ENCODE data around the gene CNTNAP5. TPM values are rescaled to one million over a fixed set of nuclear protein-coding genes. Genes with fewer than 3 reads are reported as not detected.

CNTNAP5 gene
- total and polyA plus RNA-seq, 2 of the 4 experiments (the other 2 are of a cell fraction) = not detected

GRCh38 chr2:124920448-124920847 lies 895.4 kb downstream of the CNTNAP5 start:
- Histone ChIP-seq H3K9ac (ENCODE audit: low read depth, low read length) (no peak overlapping the region), H2AK9ac (replicated peaks; ENCODE audit: low read depth, low read length, poor library complexity) (no peak overlapping the region), H3K23ac (ENCODE audit: low read depth, low read length) (no peak overlapping the region), H4K5ac (ENCODE audit: low read depth, low read length) (no peak overlapping the region), H2BK20ac (ENCODE audit: low read depth, low read length) (no peak overlapping the region), H3K4me2 (ENCODE audit: low read depth, low read length) (no peak overlapping the region), H4K8ac (ENCODE audit: low read depth in 2 of 2, low read length in 2 of 2) (no peak overlapping the region), H3K79me1 (ENCODE audit: low read depth in 1 of 2, low read length in 2 of 2) (no peaks in the 10 kb centered on the region), H2BK15ac (ENCODE audit: low read depth, low read length) (no peak overlapping the region), H4K91ac (ENCODE audit: insufficient read depth, low read depth, low read length) (no peak overlapping the region), H3K56ac (ENCODE audit: extremely low read depth, insufficient read depth, low read length) (no peak overlapping the region), H3K36me3 (ENCODE audit: control insufficient read depth, insufficient read depth, low read length) (no peaks in the 10 kb centered on the region), H3K9me3 (ENCODE audit: control insufficient read depth, insufficient read depth, low read length) (no peaks in the 10 kb centered on the region; the same call in 1 of the 2 replicates), H3K18ac (ENCODE audit: low read depth, low read length) (no peak overlapping the region), H2AFZ (replicated peaks; ENCODE audit: low read length, poor library complexity) (no peak overlapping the region), H3K4ac (ENCODE audit: low read depth, low read length) (no peak overlapping the region), H3K9me1 (ENCODE audit: insufficient read depth, low read length) (no peaks in the 10 kb centered on the region), H3K4me3 (ENCODE audit: insufficient read depth, low read depth, low read length) (no peak overlapping the region), H4K20me1 (ENCODE audit: insufficient read depth, low read length) (no peaks in the 10 kb centered on the region), H2BK5ac (ENCODE audit: low read depth, low read length, poor library complexity, severe bottlenecking) (no peak overlapping the region), H3K14ac (replicated peaks; ENCODE audit: low read depth, low read length) (no peak overlapping the region), H2AK5ac (ENCODE audit: low read depth, low read length) (no peak overlapping the region), H3K27me3 (ENCODE audit: control insufficient read depth, insufficient read depth, low read length) (no peaks in the 10 kb centered on the region), H3K4me1 (ENCODE audit: control insufficient read depth, insufficient read depth, low read length) (no peaks in the 10 kb centered on the region), H3K27ac (ENCODE audit: insufficient read depth, low read length) (no peak overlapping the region), H2BK120ac (ENCODE audit: low read depth, low read length) (no peak overlapping the region)
- TF ChIP-seq MAZ (IDR thresholded peaks at IDR 0.05; ENCODE audit: borderline replicate concordance, low read depth, low read length) (no peak), RFX5 (IDR thresholded peaks at IDR 0.05; ENCODE audit: low read depth, low read length) (no peak), NFE2L2 (IDR thresholded peaks at IDR 0.05; ENCODE audit: low read depth, low read length) (no peak), CTCF (conservative IDR thresholded peaks at IDR 0.05; ENCODE audit: low read depth, low read length) (no peak), MAFK (IDR thresholded peaks at IDR 0.05; ENCODE audit: low read depth, low read length) (no peak), FOS (IDR thresholded peaks at IDR 0.05; ENCODE audit: low read depth, low read length) (no peak), ELK1 (IDR thresholded peaks at IDR 0.05; ENCODE audit: borderline replicate concordance, low read depth, low read length) (no peak)
- in situ Hi-C loops (cut with MboI; ENCODE audit: low sequenced_read_pairs) (no loop called here), dilution Hi-C loops (cut with HindIII; ENCODE audit: low sequenced_read_pairs, unreplicated experiment) (no loop called here), intact Hi-C loops (cut with micrococcal nuclease) (no loop called here)
- POLR2A ChIA-PET (ENCODE audit: unreplicated experiment) = no interaction called here
- no CpG with 5 or more reads among the region's 1 CpG for WGBS, 2 experiments (ENCODE audit: extremely low coverage in 2 of 2, insufficient read length in 1 of 2)
- no TSS peak for BruUV-seq (replicated peaks)
- DNase-seq (no peak), ATAC-seq (ENCODE audit: low read depth) (no peak)
- CTCF ChIA-PET = no interaction called here

Data from IMR-90 (cell line).